Mesenchymal stem cell (in vitro differentiated cells and primary cell): Measurements from ENCODE around the gene BMPR1A.

Experiments
- DNase-seq: peaks from one replicate; pipeline ENCODE4 v3.0.0-alpha.2; 2013
- H2AFZ ChIP-seq: one replicate; pipeline ENCODE4 v1.6.1; 2013; ENCODE audit warnings: low read depth, mild to moderate bottlenecking, control low read depth, inconsistent platforms, low read length, moderate library complexity
- H2AK5ac ChIP-seq: 2 replicates; pipeline ENCODE4 v1.6.1; 2013; ENCODE audit warnings: low read length, moderate library complexity, mild to moderate bottlenecking, inconsistent platforms; ENCODE audit not compliant: severe bottlenecking
- H2BK120ac ChIP-seq: one replicate; pipeline ENCODE4 v1.6.1; 2013; ENCODE audit warnings: low read depth, mild to moderate bottlenecking, inconsistent platforms, low read length, moderate library complexity
- H2BK12ac ChIP-seq, 2 experiments: one replicate each; pipeline ENCODE4 v1.6.1; 2013; ENCODE audit warnings: inconsistent platforms in 2 of 2, low read length in 2 of 2, mild to moderate bottlenecking in 2 of 2, moderate library complexity in 2 of 2, control low read depth in 1 of 2
- H2BK15ac ChIP-seq: one replicate; pipeline ENCODE4 v1.6.1; 2013; ENCODE audit warnings: mild to moderate bottlenecking, low read depth, inconsistent platforms; ENCODE audit not compliant: poor library complexity, severe bottlenecking
- H2BK5ac ChIP-seq: 2 replicates; pipeline ENCODE4 v1.6.1; 2013; ENCODE audit warnings: low read depth, mild to moderate bottlenecking, low read length, control low read depth, inconsistent platforms; ENCODE audit not compliant: poor library complexity, severe bottlenecking
- H3K14ac ChIP-seq, 2 experiments: one replicate each; pipeline ENCODE4 v1.6.1; 2013; ENCODE audit warnings: inconsistent platforms in 2 of 2, low read length in 2 of 2, control low read depth in 1 of 2, mild to moderate bottlenecking in 1 of 2, moderate library complexity in 1 of 2
- H3K18ac ChIP-seq, 2 experiments: one replicate each; pipeline ENCODE4 v1.6.1; 2013; ENCODE audit warnings: inconsistent platforms in 2 of 2, low read length in 2 of 2, control low read depth in 1 of 2, low read depth in 1 of 2, mild to moderate bottlenecking in 1 of 2
- H3K23ac ChIP-seq, 2 experiments: one replicate each; pipeline ENCODE4 v1.6.1; 2013; ENCODE audit warnings: inconsistent platforms in 2 of 2, low read length in 2 of 2, mild to moderate bottlenecking in 2 of 2, moderate library complexity in 2 of 2, control low read depth in 1 of 2
- H3K27ac ChIP-seq: 2 replicates; pipeline ENCODE4 v1.5.1; 2013; ENCODE audit warnings: mild to moderate bottlenecking, moderate library complexity, low read length, control low read depth, inconsistent platforms; ENCODE audit not compliant: poor library complexity, severe bottlenecking
- H3K27me3 ChIP-seq, 2 experiments: 2 replicates each; pipeline versions ENCODE4 v1.6.1 to v1.7.0; 2013; ENCODE audit warnings: low read length in 2 of 2, mild to moderate bottlenecking in 2 of 2, moderate library complexity in 2 of 2, control low read depth in 1 of 2, inconsistent platforms in 1 of 2; ENCODE audit not compliant: control insufficient read depth in 1 of 2, insufficient read depth in 1 of 2
- H3K36me3 ChIP-seq, 2 experiments: 2 replicates each; pipeline versions ENCODE4 v1.6.1 to v1.7.0; 2013; ENCODE audit warnings: low read length in 2 of 2, control low read depth in 1 of 2, inconsistent platforms in 1 of 2, low read depth in 1 of 2, mild to moderate bottlenecking in 1 of 2; ENCODE audit not compliant: insufficient read depth in 2 of 2, control insufficient read depth in 1 of 2
- H3K4ac ChIP-seq, 2 experiments: one replicate each; pipeline ENCODE4 v1.6.1; 2013; ENCODE audit warnings: inconsistent platforms in 2 of 2, low read length in 2 of 2, mild to moderate bottlenecking in 2 of 2, moderate library complexity in 2 of 2, control low read depth in 1 of 2, low read depth in 1 of 2
- H3K4me1 ChIP-seq: 2 replicates; pipeline ENCODE4 v1.6.1; 2013; ENCODE audit warnings: low read depth, low read length, control low read depth; ENCODE audit not compliant: control insufficient read depth, insufficient read depth
- H3K4me2 ChIP-seq: 2 replicates; pipeline ENCODE4 v1.6.1; 2013; ENCODE audit warnings: low read length, mild to moderate bottlenecking, inconsistent platforms; ENCODE audit not compliant: poor library complexity, severe bottlenecking
- H3K4me3 ChIP-seq, 2 experiments: 2 replicates each; pipeline versions ENCODE4 v1.5.1 to v1.7.0; 2013; ENCODE audit warnings: low read length in 2 of 2, mild to moderate bottlenecking in 2 of 2, control low read depth in 1 of 2, low read depth in 1 of 2; ENCODE audit not compliant: insufficient read depth in 1 of 2
- H3K79me1 ChIP-seq: replicated peaks from 2 replicates; pipeline ENCODE4 v1.6.1; 2013; ENCODE audit warnings: mild to moderate bottlenecking, control low read depth, low read length, inconsistent platforms; ENCODE audit not compliant: poor library complexity, severe bottlenecking
- H3K9ac ChIP-seq: 2 replicates; pipeline ENCODE4 v1.7.0; 2013; ENCODE audit warnings: mild to moderate bottlenecking, low read length, moderate library complexity
- H3K9me3 ChIP-seq: 2 replicates; pipeline ENCODE4 v1.7.0; 2013; ENCODE audit warnings: mild to moderate bottlenecking, low read length; ENCODE audit not compliant: control insufficient read depth
- H4K8ac ChIP-seq: one replicate; pipeline ENCODE4 v1.6.1; 2013; ENCODE audit warnings: inconsistent platforms, mild to moderate bottlenecking, low read length, moderate library complexity
- H4K91ac ChIP-seq: one replicate; pipeline ENCODE4 v1.6.1; 2013; ENCODE audit warnings: mild to moderate bottlenecking, low read length, inconsistent platforms
- WGBS: methylation state at CpG from one replicate; pipeline ENCODE4 v1.1.7; 2013; ENCODE audit warnings: mixed read lengths; 5-methylcytosine and 5-hydroxymethylcytosine counted together

Gene BMPR1A

DNA sequence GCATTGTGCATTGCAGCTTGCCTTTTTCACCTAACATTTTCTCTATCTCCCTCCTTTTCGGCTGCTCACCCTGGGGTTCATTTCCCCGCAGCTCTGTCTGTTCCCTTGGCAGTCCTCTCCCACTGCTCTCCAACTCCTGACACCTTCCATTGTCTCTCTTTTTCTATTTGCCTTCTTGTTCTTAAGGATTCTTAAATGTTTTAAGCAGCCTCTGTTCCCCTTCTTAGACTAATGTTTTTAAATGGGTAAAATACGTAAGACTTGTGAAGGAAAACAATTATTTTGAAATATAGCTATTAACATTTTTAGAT is 19.4 kb downstream of the BMPR1A start:
- no peak overlapping the region for H3K14ac ChIP-seq
- H3K4ac ChIP-seq = peak overlapping the region in 1 of 2 experiments; percentile 13
- H3K4me2 ChIP-seq = no peak overlapping the region
- no peak overlapping the region for H2BK120ac ChIP-seq
- H2BK12ac ChIP-seq = peak overlapping the region in 1 of 2 experiments; percentile 83
- no peak overlapping the region for H3K27ac ChIP-seq
- H3K23ac ChIP-seq = no peak overlapping the region
- no peaks in the 10 kb centered on the region for H3K36me3 ChIP-seq
- no peaks in the 10 kb centered on the region for H3K4me1 ChIP-seq
- H3K18ac ChIP-seq = peak overlapping the region in 1 of 2 experiments; percentile 68
- H2AK5ac ChIP-seq = no peak overlapping the region
- no peaks in the 10 kb centered on the region for H3K9me3 ChIP-seq
- H4K91ac ChIP-seq = no peak overlapping the region
- no peak overlapping the region for H2AFZ ChIP-seq
- no peak overlapping the region for H4K8ac ChIP-seq
- 88% methylated on average over 2 of the region's 3 CpGs for WGBS
- H3K79me1 ChIP-seq = peaks cover 12% of the 10 kb centered on the region
- no peak overlapping the region for H3K4me3 ChIP-seq
- no peak overlapping the region for H2BK15ac ChIP-seq
- no peak overlapping the region for H2BK5ac ChIP-seq
- H3K9ac ChIP-seq = no peak overlapping the region
- DNase-seq = no peak
- no peaks in the 10 kb centered on the region for H3K27me3 ChIP-seq

DNA sequence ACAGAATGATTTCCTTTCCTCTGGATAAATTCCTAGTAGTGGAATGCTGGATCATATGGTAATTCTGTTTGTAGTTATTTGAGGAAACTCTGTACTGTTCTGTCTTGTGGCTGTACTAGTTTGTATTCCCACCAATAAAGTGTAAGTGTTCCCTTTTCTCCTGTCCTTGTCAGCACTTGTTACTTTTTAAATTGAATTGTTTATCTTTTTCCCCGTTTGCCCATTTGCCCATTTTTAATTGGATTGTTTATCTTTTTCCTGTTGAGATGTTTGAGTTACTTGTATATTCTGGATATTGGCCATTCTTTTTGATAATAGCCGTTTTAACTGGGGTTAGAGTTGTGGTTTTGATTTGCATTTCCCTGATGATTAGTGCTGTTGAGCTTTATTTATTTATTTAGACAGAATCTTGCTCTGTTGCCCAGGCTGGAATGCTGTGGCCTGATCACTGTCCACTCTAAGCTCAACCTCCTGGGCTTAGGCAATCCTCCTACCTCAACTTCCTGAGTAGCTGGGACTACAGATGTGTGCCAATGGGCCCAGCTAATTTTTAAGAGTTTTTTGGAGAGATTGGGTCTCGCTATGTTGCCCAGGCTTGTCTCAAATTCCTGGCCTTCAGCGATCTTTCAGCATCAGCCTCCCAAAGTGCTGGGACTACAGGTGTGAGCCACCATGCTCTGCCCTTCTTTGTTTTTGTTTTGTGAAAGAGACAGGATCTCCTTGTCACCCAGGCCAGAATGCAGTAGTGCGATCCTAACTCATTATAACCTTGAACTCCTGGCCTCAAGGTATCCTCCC is 23.0 kb downstream of the BMPR1A start:
- peak; percentile 69 for DNase-seq
- Histone ChIP-seq H3K4ac (no peak overlapping the region), H3K27ac (no peak overlapping the region), H2BK5ac (no peak overlapping the region), H2AFZ (no peak overlapping the region), H3K9me3 (no peaks in the 10 kb centered on the region), H3K14ac (no peak overlapping the region), H3K36me3 (no peaks in the 10 kb centered on the region), H3K27me3 (no peaks in the 10 kb centered on the region), H3K79me1 (peaks cover 12% of the 10 kb centered on the region), H3K18ac (peak overlapping the region in 1 of 2 experiments; percentile 85), H4K91ac (peak overlapping the region; percentile 65), H3K4me2 (no peak overlapping the region), H3K4me3 (no peak overlapping the region), H2AK5ac (no peak overlapping the region), H2BK120ac (no peak overlapping the region), H4K8ac (no peak overlapping the region), H3K23ac (no peak overlapping the region), H3K9ac (peak overlapping the region; percentile 1), H2BK12ac (no peak overlapping the region), H3K4me1 (no peaks in the 10 kb centered on the region), H2BK15ac (no peak overlapping the region)
- WGBS = 62% methylated on average over 5 of the region's 5 CpGs

DNA sequence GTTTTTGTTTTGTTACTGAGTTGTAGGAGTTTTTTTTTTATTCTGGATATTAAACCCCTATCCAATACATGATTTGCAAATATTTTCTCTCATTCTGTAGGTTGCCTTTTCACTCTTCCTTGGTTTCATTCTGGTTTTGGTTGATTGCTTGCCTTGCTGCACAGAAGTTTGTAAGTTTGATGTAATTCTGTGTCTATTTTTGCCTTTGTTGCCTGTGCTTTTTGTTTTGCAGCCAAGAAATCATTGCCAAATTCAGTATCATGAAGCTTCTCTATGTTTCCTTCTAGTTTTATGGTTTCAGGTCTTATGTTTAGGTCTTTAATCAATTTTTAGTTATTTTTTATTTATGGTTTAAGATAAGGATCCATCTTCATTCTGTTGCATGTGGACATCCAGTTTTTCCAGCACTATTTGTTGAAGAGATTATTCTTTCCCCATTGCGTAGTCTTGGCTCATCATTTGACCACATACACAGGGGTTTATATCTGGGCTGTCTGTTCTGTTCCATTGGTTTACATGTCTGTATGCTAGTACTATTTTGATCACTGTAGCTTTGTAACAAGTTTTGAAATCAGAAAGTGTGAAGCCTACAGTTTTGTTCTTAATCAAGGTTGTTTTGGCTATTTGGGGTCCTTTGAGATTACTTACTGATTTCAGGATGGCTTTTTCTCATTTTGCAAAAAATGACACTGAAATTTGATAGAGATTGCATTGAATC is 26.4 kb downstream of the BMPR1A start:
- peak; percentile 68 for DNase-seq
- no peak overlapping the region for H3K14ac ChIP-seq
- H3K27me3 ChIP-seq = no peaks in the 10 kb centered on the region
- 88% methylated on average over 1 of the region's 1 CpG for WGBS
- no peak overlapping the region for H3K9ac ChIP-seq
- H2AK5ac ChIP-seq = no peak overlapping the region
- peaks cover 7% of the 10 kb centered on the region for H3K4me1 ChIP-seq
- no peak overlapping the region for H4K91ac ChIP-seq
- H3K9me3 ChIP-seq = no peaks in the 10 kb centered on the region
- no peaks in the 10 kb centered on the region for H3K36me3 ChIP-seq
- H3K4me3 ChIP-seq = no peak overlapping the region
- H3K27ac ChIP-seq = no peak overlapping the region
- H2AFZ ChIP-seq = no peak overlapping the region
- no peak overlapping the region for H4K8ac ChIP-seq
- no peak overlapping the region for H2BK120ac ChIP-seq
- no peak overlapping the region for H2BK12ac ChIP-seq
- no peak overlapping the region for H3K4ac ChIP-seq
- no peak overlapping the region for H2BK15ac ChIP-seq
- no peak overlapping the region for H3K18ac ChIP-seq
- H3K4me2 ChIP-seq = no peak overlapping the region
- no peak overlapping the region for H2BK5ac ChIP-seq
- H3K79me1 ChIP-seq = peaks cover 14% of the 10 kb centered on the region
- H3K23ac ChIP-seq = no peak overlapping the region

DNA sequence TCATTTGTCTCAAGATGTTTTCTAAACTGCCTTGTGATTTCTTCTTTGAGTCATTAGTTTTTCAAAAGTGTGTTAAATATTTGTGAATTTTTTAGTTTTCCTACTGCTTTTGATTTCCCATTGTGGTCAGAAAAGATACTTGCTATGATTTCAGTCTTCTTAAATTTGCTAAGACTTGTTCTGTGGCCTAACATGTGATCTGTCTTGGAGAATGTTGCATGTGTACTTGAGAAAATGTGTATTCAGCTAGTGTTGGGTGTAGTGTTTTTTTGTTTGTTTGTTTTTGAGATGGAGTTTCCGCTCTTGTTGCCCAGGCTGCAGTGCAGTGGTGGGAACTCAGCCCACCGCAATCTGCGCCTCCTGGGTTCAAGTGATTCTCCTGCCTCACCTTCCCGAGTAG is 28.6 kb downstream of the BMPR1A start:
- H2BK120ac ChIP-seq = no peak overlapping the region
- H3K4me3 ChIP-seq = no peak overlapping the region
- no peak overlapping the region for H3K4me2 ChIP-seq
- no peak overlapping the region for H2BK15ac ChIP-seq
- no peak overlapping the region for H3K18ac ChIP-seq
- H4K91ac ChIP-seq = no peak overlapping the region
- H3K9ac ChIP-seq = peak overlapping the region; percentile 37
- no peaks in the 10 kb centered on the region for H3K9me3 ChIP-seq
- WGBS = 90% methylated on average over 4 of the region's 4 CpGs
- H4K8ac ChIP-seq = no peak overlapping the region
- no peak overlapping the region for H2BK5ac ChIP-seq
- H3K14ac ChIP-seq = no peak overlapping the region
- no peak overlapping the region for H3K23ac ChIP-seq
- no peak overlapping the region for H2AK5ac ChIP-seq
- peaks cover 7% of the 10 kb centered on the region for H3K4me1 ChIP-seq
- H3K36me3 ChIP-seq = no peaks in the 10 kb centered on the region
- H2BK12ac ChIP-seq = no peak overlapping the region
- no peak overlapping the region for H3K4ac ChIP-seq
- H3K27me3 ChIP-seq = no peaks in the 10 kb centered on the region
- no peak overlapping the region for H2AFZ ChIP-seq
- DNase-seq = peak; percentile 52
- peaks cover 17% of the 10 kb centered on the region for H3K79me1 ChIP-seq
- H3K27ac ChIP-seq = no peak overlapping the region
